HG03045 (cell line): ENCODE measurements around the gene CELA2B.
"Not testable (repeated sequence)": the region's sequence is repeated elsewhere in the genome, so short reads cannot be mapped to it uniquely, and the experiment has no call there.

Source experiments
- ATAC-seq: cut with Tn5 transposase; IDR thresholded peaks from one replicate; pipeline ENCODE4 v1.9.1; 2021; ENCODE audit warnings: mild to moderate bottlenecking, moderate library complexity; ENCODE audit not compliant: unreplicated experiment

The CELA2B gene

GRCh38 chr1:15465674-15466073 lies 10.2 kb upstream of the CELA2B start:
- no peak for ATAC-seq

- not testable (repeated sequence) for ATAC-seq
Observed at GRCh38 chr1:15466955-15467625, 8.8 kb upstream of the CELA2B start.

- no peak for ATAC-seq
Observed at GRCh38 chr1:15468145-15468544, 7.8 kb upstream of the CELA2B start.

- ATAC-seq, result no peak
Observed at GRCh38 chr1:15469361-15469760, 6.5 kb upstream of the CELA2B start.

GRCh38 chr1:15469821-15470448 lies 6.0 kb upstream of the CELA2B start:
- ATAC-seq, result not testable (repeated sequence)

GRCh38 chr1:15471067-15471466 lies 4.8 kb upstream of the CELA2B start:
- ATAC-seq, result not testable (repeated sequence)

GRCh38 chr1:15471723-15472122 lies 4.2 kb upstream of the CELA2B start:
- not testable (repeated sequence) for ATAC-seq

- no peak for ATAC-seq
Observed at GRCh38 chr1:15472587-15472986, 3.3 kb upstream of the CELA2B start.

- no peak for ATAC-seq
Observed at GRCh38 chr1:15476927-15477326, 1.0 kb downstream of the CELA2B start.

GRCh38 chr1:15477646-15478212 lies 1.8 kb downstream of the CELA2B start:
- ATAC-seq, result no peak

- no peak for ATAC-seq
Observed at GRCh38 chr1:15479654-15480347, 3.9 kb downstream of the CELA2B start.

GRCh38 chr1:15482455-15482854 lies 6.6 kb downstream of the CELA2B start:
- not testable (repeated sequence) for ATAC-seq

GRCh38 chr1:15482983-15483543 lies 7.2 kb downstream of the CELA2B start:
- not testable (repeated sequence) for ATAC-seq

GRCh38 chr1:15483971-15484370 lies 8.1 kb downstream of the CELA2B start:
- no peak for ATAC-seq

- not testable (repeated sequence) for ATAC-seq
Observed at GRCh38 chr1:15484443-15484842, 8.5 kb downstream of the CELA2B start.

- no peak for ATAC-seq
Observed at GRCh38 chr1:15485636-15486035, 9.7 kb downstream of the CELA2B start.

- ATAC-seq, result not testable (repeated sequence)
Observed at GRCh38 chr1:15486844-15487610, 11.1 kb downstream of the CELA2B start.

- no peak for ATAC-seq
Observed at GRCh38 chr1:15488371-15488770, 12.5 kb downstream of the CELA2B start.

- no peak for ATAC-seq
Observed at GRCh38 chr1:15489052-15489736, 13.3 kb downstream of the CELA2B start.

GRCh38 chr1:15491010-15491409 lies 15.1 kb downstream of the CELA2B start:
- not testable (repeated sequence) for ATAC-seq
